OCI-LY7 (cell line): ENCODE data around the gene FAM13A. TPM values are rescaled to one million over a fixed set of nuclear protein-coding genes. Genes with fewer than 3 reads are reported as not detected.

Source experiments
- BruUV-seq: library from RNA; stranded (reverse); fragments of 400-500 nt; replicated peaks from 2 replicates; lab custom pipeline; 2021; lab: Mats Ljungman, UMichigan
- CTCF ChIA-PET: fragments of 300-600 bp; sonication (Branson Sonifier 250); formaldehyde crosslinking; loops from one replicate; lab custom pipeline; 2022; ENCODE audit warnings: antibody characterized with exemption; ENCODE audit not compliant: unreplicated experiment; lab: Charles Lee
- POLR2A ChIA-PET: fragments of 300-600 bp; sonication (Branson Sonifier 250); formaldehyde crosslinking; loops from one replicate; lab custom pipeline; 2022; ENCODE audit warnings: antibody characterized with exemption; lab: Charles Lee
- DNase-seq: peaks from one replicate; pipeline ENCODE4 v3.0.0-alpha.2; 2015; ENCODE audit warnings: low spot score
- H2AFZ ChIP-seq: fragments of 200-600 bp; sonication (generic), shearing (Covaris generic); 2 replicates; pipeline ENCODE4 v1.6.1; 2014; ENCODE audit warnings: mild to moderate bottlenecking, antibody characterized with exemption, low read length, moderate library complexity
- H3K27ac ChIP-seq: fragments of 200-600 bp; sonication (generic); 2 replicates; pipeline ENCODE4 v1.5.1; 2014; ENCODE audit warnings: mixed run types, low read depth, mild to moderate bottlenecking, moderate library complexity, low read length, inconsistent platforms; ENCODE audit not compliant: poor library complexity, severe bottlenecking
- H3K36me3 ChIP-seq: fragments of 200-600 bp; sonication (generic); 2 replicates; pipeline ENCODE4 v1.6.1; 2014; ENCODE audit warnings: mild to moderate bottlenecking, antibody characterized with exemption, low read length, moderate library complexity, mixed read lengths; ENCODE audit not compliant: insufficient read depth
- H3K4me1 ChIP-seq: fragments of 200-600 bp; sonication (generic); 2 replicates; pipeline ENCODE4 v1.5.1; 2014; ENCODE audit warnings: mild to moderate bottlenecking, low read length; ENCODE audit not compliant: insufficient read depth, poor library complexity, severe bottlenecking
- H3K4me2 ChIP-seq: fragments of 200-600 bp; sonication (generic); 2 replicates; pipeline ENCODE4 v1.6.1; 2014; ENCODE audit warnings: mild to moderate bottlenecking, low read length
- H3K4me3 ChIP-seq: fragments of 200-600 bp; sonication (generic); 2 replicates; pipeline ENCODE4 v1.5.1; 2014; ENCODE audit warnings: mild to moderate bottlenecking, low read depth, low read length; ENCODE audit not compliant: poor library complexity, severe bottlenecking
- H3K79me2 ChIP-seq: fragments of 200-600 bp; sonication (generic); 2 replicates; pipeline ENCODE4 v1.6.1; 2016; ENCODE audit warnings: low read depth, mild to moderate bottlenecking, low read length, moderate library complexity, mixed read lengths; ENCODE audit not compliant: insufficient read depth
- H3K9me2 ChIP-seq: fragments of 200-600 bp; sonication (generic); 2 replicates; pipeline ENCODE4 v1.6.1; 2016; ENCODE audit warnings: mild to moderate bottlenecking, low read length, mixed read lengths; ENCODE audit not compliant: insufficient read depth
- H3K9me3 ChIP-seq: fragments of 200-600 bp; sonication (generic); 2 replicates; pipeline ENCODE4 v1.6.1; 2014; ENCODE audit warnings: mild to moderate bottlenecking, mixed run types, low read length, mixed read lengths
- H4K20me1 ChIP-seq: fragments of 200-600 bp; sonication (generic); 2 replicates; pipeline ENCODE4 v1.6.1; 2014; ENCODE audit warnings: mild to moderate bottlenecking, antibody characterized with exemption, low read length, moderate library complexity, mixed read lengths; ENCODE audit not compliant: insufficient read depth
- CTCF ChIP-seq: fragments of 200-600 bp; sonication (generic); conservative IDR thresholded peaks from 2 replicates; pipeline ENCODE4 v1.5.1; 2014; ENCODE audit warnings: mild to moderate bottlenecking, antibody characterized with exemption, low read length, moderate library complexity, mixed read lengths
- EZH2phosphoT487 ChIP-seq: fragments of 200-600 bp; sonication (generic); IDR thresholded peaks from 2 replicates; pipeline ENCODE4 v1.6.1; 2018; ENCODE audit warnings: low read depth, borderline replicate concordance, mild to moderate bottlenecking, mixed run types, antibody characterized with exemption, low read length, moderate library complexity, mixed read lengths
- intact Hi-C: fragments of 100-400 bp; cut with micrococcal nuclease; formaldehyde crosslinking; loops from one replicate; pipeline ENCODE4 v1.10.0; 2022; ENCODE audit not compliant: unreplicated experiment
- total RNA-seq, 2 experiments: library from RNA; depleted of rRNA in 1 of 2; stranded (reverse); fragments of >200 nt in 1 of 2; shearing (Covaris generic) in 1 of 2; gene quantifications; 2 replicates each; pipeline ENCODE4 v1.2.3, GENCODE V29; 2014 to 2022

The FAM13A gene
- total RNA-seq, 2 experiments from 2014 or later, result not detected

GRCh38 chr4:88759039-88759894 is 297.7 kb downstream of the FAM13A start:
- no TSS peak for BruUV-seq
- CTCF ChIA-PET, result no interaction called here

GRCh38 chr4:88758264-88758663 is 298.7 kb downstream of the FAM13A start:
- BruUV-seq, result no TSS peak
- ChIA-PET POLR2A (no interaction called here), CTCF (no interaction called here)
- no peak for TF ChIP-seq CTCF
- TF ChIP-seq EZH2phosphoT487, result no peak
- Histone ChIP-seq H3K4me3 (no peak overlapping the region), H3K79me2 (no peaks in the 10 kb centered on the region), H3K9me2 (no peaks in the 10 kb centered on the region), H2AFZ (no peak overlapping the region), H3K4me2 (no peak overlapping the region), H4K20me1 (no peaks in the 10 kb centered on the region), H3K9me3 (no peaks in the 10 kb centered on the region), H3K4me1 (no peaks in the 10 kb centered on the region), H3K27ac (no peak overlapping the region), H3K36me3 (no peaks in the 10 kb centered on the region)
- intact Hi-C loops, result no loop called here
- DNase-seq, result no peak

More at GRCh38 chr4:88759039-88759894, 297.7 kb downstream of the FAM13A start:
- Histone ChIP-seq H3K9me3 (no peaks in the 10 kb centered on the region), H3K4me3 (no peak overlapping the region), H3K36me3 (no peaks in the 10 kb centered on the region), H3K4me2 (no peak overlapping the region), H3K27ac (no peak overlapping the region), H4K20me1 (no peaks in the 10 kb centered on the region), H3K79me2 (no peaks in the 10 kb centered on the region), H3K4me1 (no peaks in the 10 kb centered on the region), H3K9me2 (no peaks in the 10 kb centered on the region), H2AFZ (no peak overlapping the region)
- no peak for DNase-seq
- POLR2A ChIA-PET, result interaction anchor here (1.3 kb wide), 1 partner anchor 10 kb away, joined by 4 read pairs; no protein-coding TSS in a partner anchor
- TF ChIP-seq CTCF (no peak), EZH2phosphoT487 (no peak)
- intact Hi-C loops, result no loop called here

GRCh38 chr4:88757776-88758175 is 299.2 kb downstream of the FAM13A start:
- Histone ChIP-seq H3K9me2 (no peaks in the 10 kb centered on the region), H3K4me3 (no peak overlapping the region), H3K9me3 (no peaks in the 10 kb centered on the region), H3K4me2 (no peak overlapping the region), H3K4me1 (no peaks in the 10 kb centered on the region), H3K36me3 (no peaks in the 10 kb centered on the region), H3K79me2 (no peaks in the 10 kb centered on the region), H3K27ac (no peak overlapping the region), H2AFZ (no peak overlapping the region), H4K20me1 (no peaks in the 10 kb centered on the region)
- intact Hi-C loops, result no loop called here
- POLR2A ChIA-PET, result interaction anchor here (1.1 kb wide), 1 partner anchor 15 kb away, joined by 3 read pairs; no protein-coding TSS in a partner anchor
- TF ChIP-seq CTCF (no peak), EZH2phosphoT487 (no peak)
- no TSS peak for BruUV-seq
- CTCF ChIA-PET, result no interaction called here
- DNase-seq, result no peak
